Motor neuron (in vitro differentiated cells): Measurements from ENCODE around the gene CCDC117. TPM values are rescaled to one million over a fixed set of nuclear protein-coding genes. Genes with fewer than 3 reads are reported as not detected.
"Not testable (repeated sequence)": the region's sequence is repeated elsewhere in the genome, so short reads cannot be mapped to it uniquely, and the experiment has no call there.

Source experiments
- ATAC-seq, 8 experiments: fragments of 200-7000 bp; cut with Tn5 transposase; replicated peaks in 6 of 8; 2 replicates each; pipeline ENCODE4 v1.8.0; 2021; ENCODE audit warnings: mild to moderate bottlenecking in 8 of 8, moderate library complexity in 8 of 8
- H3K27ac ChIP-seq, 2 donors: fragments of 250-450 bp; sonication (Bioruptor Pico); 2 replicates each; pipeline ENCODE4 v1.9.0; 2021; ENCODE audit warnings: antibody characterized with exemption in 2 of 2, mild to moderate bottlenecking in 2 of 2, moderate library complexity in 1 of 2
- H3K4me1 ChIP-seq, 2 donors: fragments of 250-450 bp; sonication (Bioruptor Pico); replicated peaks in 1 of 2; 2 replicates each; pipeline ENCODE4 v1.6.1; 2021; ENCODE audit warnings: antibody characterized with exemption in 2 of 2, mild to moderate bottlenecking in 2 of 2, moderate library complexity in 1 of 2
- H3K4me3 ChIP-seq, 5 donors: fragments of 250-450 bp; sonication (Bioruptor Pico); 2 replicates each; pipeline ENCODE4 v1.9.0; 2021; ENCODE audit warnings: antibody characterized with exemption in 5 of 5, mild to moderate bottlenecking in 5 of 5, moderate library complexity in 4 of 5
- WGBS, 10 experiments: fragments of 450-650 bp; shearing (Covaris generic); methylation state at CpG; one replicate each; pipeline ENCODE4 v1.0.0; 2022; 5-methylcytosine and 5-hydroxymethylcytosine counted together
- in situ Hi-C, 9 experiments: fragments of 400-800 bp; cut with MboI; loops; one replicate each; pipeline ENCODE4 v1.15.0; 2021; ENCODE audit warnings: low sequenced_read_pairs in 9 of 9, low pct_unique_long_range_greater_than_20kb in 2 of 9; ENCODE audit not compliant: unreplicated experiment in 9 of 9
- total RNA-seq, 8 experiments: library from RNA; unstranded; fragments of 300-600 nt; gene quantifications; 2 replicates each; pipeline versions ENCODE4 v1.2.3 to v1.2.4, GENCODE V29; 2022

The CCDC117 gene
- total RNA-seq, 8 experiments from 2014 or later = 14.1 to 23.8 (median 16.4) TPM

DNA sequence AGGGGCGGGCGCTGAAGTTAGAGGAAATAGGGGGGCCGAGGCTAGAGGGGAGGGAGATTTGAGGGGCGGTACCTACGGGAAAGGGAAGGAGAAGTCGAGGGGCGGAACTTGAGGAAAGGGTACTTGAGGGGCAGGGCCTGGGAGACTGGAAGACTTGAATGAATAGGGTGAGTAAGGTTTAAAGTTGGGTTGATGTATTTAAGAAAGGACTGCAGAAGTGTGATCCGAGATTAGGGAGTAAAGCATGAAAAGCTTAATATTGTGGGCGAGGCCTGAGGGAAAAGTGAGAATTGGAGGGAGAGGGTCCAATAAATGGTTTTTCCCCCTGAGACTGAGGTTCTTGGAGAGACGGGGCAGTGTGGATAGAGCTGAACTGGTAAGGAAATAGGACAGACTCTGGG lies 29.9 kb upstream of the CCDC117 start:
- WGBS, 10 experiments = 0% methylated on average over 1 to 8 of the region's 10 CpGs; no CpG with 5 or more reads in 2 of the 10 experiments
- ATAC-seq = no peak
- H3K4me1 ChIP-seq = peaks cover 0 to 5% of the 10 kb centered on the region in 2 donors
- in situ Hi-C loops = loop anchor here in 1 of 9 experiments (25.0 kb wide), 1 partner anchor 130 kb away; no protein-coding TSS in a partner anchor
- H3K4me3 ChIP-seq = peak overlapping the region; percentile 74 to 96 (median 87)
- H3K27ac ChIP-seq = peak overlapping the region in 1 of 2 donors; percentile 86

DNA sequence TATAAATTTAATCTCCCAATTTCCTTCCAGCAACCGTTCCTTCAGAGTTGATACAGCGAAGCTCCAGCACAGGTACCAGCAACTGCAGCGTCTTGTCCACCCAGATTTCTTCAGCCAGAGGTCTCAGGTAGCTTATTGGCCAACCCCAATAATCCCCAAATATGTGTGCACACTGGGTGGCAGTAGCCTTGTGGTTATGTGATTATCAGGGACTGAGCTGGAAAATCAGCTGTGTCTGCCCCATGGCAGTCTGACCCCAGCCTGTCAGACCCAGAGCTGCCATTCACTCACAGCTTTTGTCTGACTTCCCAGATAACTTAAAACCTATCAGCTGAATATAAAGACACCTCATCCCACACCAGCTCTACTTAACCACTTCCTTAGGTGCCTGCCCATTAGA lies 28.6 kb upstream of the CCDC117 start:
- in situ Hi-C loops = loop anchor here in 1 of 9 experiments (25.0 kb wide), 1 partner anchor 132 kb away; no protein-coding TSS in a partner anchor

DNA sequence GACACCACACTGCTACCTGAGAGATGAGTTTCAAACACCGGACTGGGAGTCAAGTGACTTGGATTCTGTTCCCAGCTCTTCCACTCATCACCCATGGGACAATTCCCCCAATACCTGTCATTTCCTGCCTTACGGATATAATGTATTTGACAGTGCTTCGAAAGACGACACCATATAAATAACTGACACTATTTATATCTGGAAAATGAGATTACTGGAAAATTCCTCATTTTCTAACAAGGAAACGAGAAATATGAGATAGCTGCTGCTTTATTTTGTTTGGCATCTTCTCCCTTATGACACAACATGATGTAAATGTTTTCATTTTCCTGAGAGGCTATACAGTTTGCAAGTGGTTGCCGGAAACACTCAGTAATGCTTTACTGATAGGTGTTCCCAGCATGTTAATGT lies 22.0 kb upstream of the CCDC117 start:
- Histone ChIP-seq H3K4me1 (no peaks in the 10 kb centered on the region), H3K27ac (no peak overlapping the region), H3K4me3 (no peak overlapping the region)
- in situ Hi-C loops = loop anchor here in 1 of 9 experiments (25.0 kb wide), 1 partner anchor 112 kb away; no protein-coding TSS in a partner anchor
- ATAC-seq = no peak
- WGBS, 10 experiments = 54 to 100% (median 89%) methylated on average over 2 to 6 of the region's 6 CpGs; no CpG with 5 or more reads in 1 of the 10 experiments

More for the DNA sequence above, 28.6 kb upstream of the CCDC117 start:
- Histone ChIP-seq H3K4me3 (no peak overlapping the region), H3K27ac (no peak overlapping the region), H3K4me1 (peaks cover 0 to 5% of the 10 kb centered on the region in 2 donors)
- no peak for ATAC-seq
- WGBS, 10 experiments = 75 to 100% (median 94%) methylated on average over 1 to 3 of the region's 3 CpGs; no CpG with 5 or more reads in 3 of the 10 experiments

DNA sequence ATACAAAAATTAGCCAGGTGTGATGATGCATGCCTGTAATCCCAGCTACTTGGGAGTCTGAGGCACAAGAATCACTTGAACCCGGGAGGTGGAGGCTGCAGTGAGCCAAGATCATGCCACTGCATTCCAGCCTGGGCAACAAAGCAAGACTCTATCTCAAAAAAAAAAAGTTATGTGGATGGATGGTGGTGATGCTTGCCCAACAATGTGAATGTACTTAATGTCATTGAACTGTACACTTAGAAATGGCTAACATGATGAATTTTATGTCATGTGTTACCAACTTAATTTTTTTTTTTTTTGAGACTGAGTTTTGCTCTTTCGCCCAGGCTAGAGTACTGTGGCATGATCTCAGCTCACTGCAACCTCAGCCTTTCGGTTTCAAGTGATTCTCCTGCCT lies 18.0 kb upstream of the CCDC117 start:
- not testable (repeated sequence) for ATAC-seq, H3K4me1 ChIP-seq, H3K27ac ChIP-seq, H3K4me3 ChIP-seq
- WGBS, 10 experiments = 96 to 100% (median 100%) methylated on average over 1 to 3 of the region's 3 CpGs; no CpG with 5 or more reads in 4 of the 10 experiments
- in situ Hi-C loops = loop anchor here in 1 of 9 experiments (25.0 kb wide), 1 partner anchor 108 kb away; no protein-coding TSS in a partner anchor

DNA sequence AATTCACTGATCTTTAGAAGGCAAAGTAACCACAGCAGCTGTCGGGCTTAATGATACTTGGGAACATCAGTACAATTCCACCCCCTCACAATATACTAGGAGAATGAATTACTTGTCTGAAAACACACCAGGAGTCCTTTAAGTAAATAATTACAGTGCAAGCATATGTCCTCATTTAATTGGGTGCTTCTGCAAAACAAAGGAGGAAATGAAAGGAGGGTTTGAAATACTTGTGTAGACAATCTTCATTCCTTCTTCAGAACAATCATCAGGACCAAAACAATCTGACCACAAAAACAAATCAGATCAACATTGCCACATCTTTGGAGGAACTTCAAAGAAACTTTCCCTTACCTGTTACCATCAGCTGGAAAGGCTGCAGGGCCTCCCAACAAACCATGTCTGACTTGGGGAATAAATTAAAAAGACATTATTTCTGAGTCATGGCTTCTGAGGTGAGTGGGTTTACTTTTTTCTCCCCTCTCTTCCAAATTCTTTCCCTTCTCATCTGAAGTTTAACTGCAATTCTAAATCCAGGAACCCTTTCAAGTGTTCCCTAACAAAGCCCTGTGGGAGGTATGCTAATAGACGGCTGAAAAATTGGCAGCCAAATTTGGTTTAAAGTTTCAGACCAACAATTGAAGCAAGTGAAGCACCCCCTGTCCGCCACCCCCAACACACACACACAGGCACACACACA lies 12.5 kb upstream of the CCDC117 start:
- 0 to 67% (median 33%) methylated on average over 1 to 2 of the region's 3 CpGs; no CpG with 5 or more reads in 4 of the 10 experiments for WGBS, 10 experiments
- in situ Hi-C loops = loop anchor here in 1 of 9 experiments (25.0 kb wide), 1 partner anchor 102 kb away; no protein-coding TSS in a partner anchor
- no peaks in the 10 kb centered on the region for H3K4me1 ChIP-seq
- H3K4me3 ChIP-seq = no peak overlapping the region
- no peak for ATAC-seq
- H3K27ac ChIP-seq = no peak overlapping the region

- in situ Hi-C loops = loop anchor here in 1 of 9 experiments (25.0 kb wide), 1 partner anchor 101 kb away; no protein-coding TSS in a partner anchor
- no peaks in the 10 kb centered on the region for H3K4me1 ChIP-seq
- H3K27ac ChIP-seq = no peak overlapping the region
- 69 to 100% (median 99%) methylated on average over 3 to 6 of the region's 10 CpGs; no CpG with 5 or more reads in 6 of the 10 experiments for WGBS, 10 experiments
- ATAC-seq = no peak
- no peak overlapping the region for H3K4me3 ChIP-seq
These were observed 11.1 kb upstream of the CCDC117 start for GRCh38 chr22:28761449-28761755.

- in situ Hi-C loops = loop anchor here in 1 of 9 experiments (25.0 kb wide), 1 partner anchor 100 kb away; no protein-coding TSS in a partner anchor
- not testable (repeated sequence) for H3K4me3 ChIP-seq, H3K4me1 ChIP-seq, ATAC-seq, H3K27ac ChIP-seq
- WGBS, 10 experiments = 40 to 100% (median 81%) methylated on average over 1 to 3 of the region's 4 CpGs; no CpG with 5 or more reads in 4 of the 10 experiments
These were observed 10.5 kb upstream of the CCDC117 start for GRCh38 chr22:28762000-28762399.

- Histone ChIP-seq H3K27ac (no peak overlapping the region), H3K4me1 (no peaks in the 10 kb centered on the region), H3K4me3 (no peak overlapping the region)
- in situ Hi-C loops = loop anchor here in 1 of 9 experiments (25.0 kb wide), 1 partner anchor 96 kb away; no protein-coding TSS in a partner anchor
- WGBS, 10 experiments = 60 to 100% (median 81%) methylated on average over 1 to 3 of the region's 3 CpGs; no CpG with 5 or more reads in 3 of the 10 experiments
- ATAC-seq = no peak
These were observed 5.9 kb upstream of the CCDC117 start for GRCh38 chr22:28766628-28767027.

- H3K27ac ChIP-seq = no peak overlapping the region
- no peak for ATAC-seq
- no peak overlapping the region for H3K4me3 ChIP-seq
- WGBS, 10 experiments = 0 to 100% (median 94%) methylated on average over 1 to 6 of the region's 6 CpGs; no CpG with 5 or more reads in 3 of the 10 experiments
- in situ Hi-C loops = loop anchor here in 1 of 9 experiments (25.0 kb wide), 1 partner anchor 93 kb away; no protein-coding TSS in a partner anchor
- H3K4me1 ChIP-seq = peaks cover 0 to 3% of the 10 kb centered on the region in 2 donors
These were observed 3.6 kb upstream of the CCDC117 start for GRCh38 chr22:28768701-28769393.

DNA sequence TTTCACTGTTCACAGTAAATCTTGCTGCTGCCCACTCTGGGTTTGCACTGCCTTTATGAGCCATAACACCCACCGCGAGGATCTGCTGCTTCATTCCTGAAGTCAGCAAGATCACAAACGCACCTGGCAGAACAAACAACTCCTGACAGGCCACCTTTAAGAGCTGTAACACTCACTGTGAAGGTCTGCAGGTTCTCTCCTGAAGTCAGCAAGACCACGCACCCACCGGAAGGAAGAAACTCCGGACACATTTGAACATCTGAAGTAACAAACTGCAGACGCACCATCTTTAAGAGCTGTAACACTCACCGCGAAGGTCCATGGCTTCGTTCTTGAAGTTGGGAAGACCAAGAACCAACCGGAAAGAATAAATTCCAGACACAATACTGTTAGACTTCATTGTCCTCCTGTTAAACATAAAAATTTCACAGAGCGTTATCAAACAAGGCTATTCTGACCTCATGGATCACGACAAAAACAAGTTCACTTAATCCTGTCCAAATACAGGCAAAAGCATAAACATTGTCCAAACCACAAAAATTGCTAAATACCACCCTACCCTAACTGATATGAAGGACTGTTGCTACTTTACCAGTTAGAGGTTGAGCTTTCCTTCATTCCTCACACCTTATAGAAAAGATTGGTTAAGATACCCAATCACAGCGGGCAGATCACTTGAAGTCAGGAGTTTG lies 3.0 kb upstream of the CCDC117 start:
- peaks cover 0 to 3% of the 10 kb centered on the region in 2 donors for H3K4me1 ChIP-seq
- no peak for ATAC-seq
- 61 to 100% (median 92%) methylated on average over 1 to 14 of the region's 14 CpGs; no CpG with 5 or more reads in 1 of the 10 experiments for WGBS, 10 experiments

GRCh38 chr22:28771195-28771791 lies 1.2 kb upstream of the CCDC117 start:
- Histone ChIP-seq H3K4me1 (peaks cover 0 to 3% of the 10 kb centered on the region in 2 donors), H3K4me3 (no peak overlapping the region), H3K27ac (no peak overlapping the region)
- in situ Hi-C loops = loop anchor here in 1 of 9 experiments (25.0 kb wide), 1 partner anchor 91 kb away; no protein-coding TSS in a partner anchor
- 65 to 100% (median 79%) methylated on average over 2 to 3 of the region's 5 CpGs; no CpG with 5 or more reads in 4 of the 10 experiments for WGBS, 10 experiments
- ATAC-seq = no peak

More for the DNA sequence above, 3.0 kb upstream of the CCDC117 start:
- in situ Hi-C loops = loop anchor here in 1 of 9 experiments (25.0 kb wide), 1 partner anchor 93 kb away; no protein-coding TSS in a partner anchor
- Histone ChIP-seq H3K27ac (no peak overlapping the region), H3K4me3 (no peak overlapping the region)

DNA sequence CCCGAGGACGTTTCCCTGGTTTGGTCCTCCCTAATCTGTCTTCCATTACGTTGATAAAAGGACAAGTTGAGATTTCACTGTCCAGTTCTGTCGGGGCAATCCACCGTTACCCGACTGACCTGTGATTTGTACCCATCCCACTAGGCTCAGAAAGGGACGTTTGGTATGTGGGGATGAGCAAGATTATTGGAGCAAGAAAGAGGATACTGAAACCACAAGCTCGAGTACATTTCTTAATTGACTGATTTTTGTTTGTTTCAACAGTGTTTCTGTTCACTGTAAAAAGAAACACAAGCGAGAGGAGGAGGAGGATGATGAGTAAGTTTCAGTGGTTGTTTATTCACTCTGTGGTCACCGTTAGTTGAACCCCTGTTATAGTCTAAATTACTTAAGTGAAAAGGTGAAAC lies 969 bp downstream of the CCDC117 start:
- no peak for ATAC-seq
- Histone ChIP-seq H3K4me3 (peak overlapping the region; percentile 83 to 96 (median 89)), H3K27ac (no peak overlapping the region), H3K4me1 (peaks cover 0 to 3% of the 10 kb centered on the region in 2 donors)
- in situ Hi-C loops = loop anchor here in 1 of 9 experiments (25.0 kb wide), 1 partner anchor 89 kb away; no protein-coding TSS in a partner anchor
- WGBS, 10 experiments = 0 to 67% (median 11%) methylated on average over 1 to 10 of the region's 10 CpGs; no CpG with 5 or more reads in 1 of the 10 experiments
